Measurements from ENCODE around the gene CCL4.

The CCL4 gene

DNA sequence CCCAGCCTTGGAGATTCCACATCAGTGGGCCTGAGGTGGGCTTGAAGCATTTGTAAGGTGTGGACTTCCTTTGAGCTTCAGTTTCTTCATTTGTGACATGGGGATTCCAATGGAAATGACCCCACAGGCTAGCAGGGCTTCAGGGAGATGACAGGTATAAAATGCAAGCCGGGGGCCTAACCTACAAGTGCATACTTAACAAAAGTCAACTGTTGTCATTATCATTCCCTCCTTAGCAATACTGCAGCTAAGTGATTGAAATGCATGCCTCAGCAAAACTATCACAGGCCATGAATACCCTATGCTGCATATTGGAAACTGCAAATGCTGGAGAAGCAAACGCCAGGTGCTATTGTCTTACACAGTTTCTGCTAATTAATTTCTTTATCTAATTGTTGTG, 19.8 kb downstream of the CCL4 start:
- no peak for TF ChIP-seq ZNF274 (IDR thresholded peaks at IDR 0.05; ENCODE audit: low read depth, low read length)
- H3K4me3 ChIP-seq (ENCODE audit: low read length): no peak overlapping the region

DNA sequence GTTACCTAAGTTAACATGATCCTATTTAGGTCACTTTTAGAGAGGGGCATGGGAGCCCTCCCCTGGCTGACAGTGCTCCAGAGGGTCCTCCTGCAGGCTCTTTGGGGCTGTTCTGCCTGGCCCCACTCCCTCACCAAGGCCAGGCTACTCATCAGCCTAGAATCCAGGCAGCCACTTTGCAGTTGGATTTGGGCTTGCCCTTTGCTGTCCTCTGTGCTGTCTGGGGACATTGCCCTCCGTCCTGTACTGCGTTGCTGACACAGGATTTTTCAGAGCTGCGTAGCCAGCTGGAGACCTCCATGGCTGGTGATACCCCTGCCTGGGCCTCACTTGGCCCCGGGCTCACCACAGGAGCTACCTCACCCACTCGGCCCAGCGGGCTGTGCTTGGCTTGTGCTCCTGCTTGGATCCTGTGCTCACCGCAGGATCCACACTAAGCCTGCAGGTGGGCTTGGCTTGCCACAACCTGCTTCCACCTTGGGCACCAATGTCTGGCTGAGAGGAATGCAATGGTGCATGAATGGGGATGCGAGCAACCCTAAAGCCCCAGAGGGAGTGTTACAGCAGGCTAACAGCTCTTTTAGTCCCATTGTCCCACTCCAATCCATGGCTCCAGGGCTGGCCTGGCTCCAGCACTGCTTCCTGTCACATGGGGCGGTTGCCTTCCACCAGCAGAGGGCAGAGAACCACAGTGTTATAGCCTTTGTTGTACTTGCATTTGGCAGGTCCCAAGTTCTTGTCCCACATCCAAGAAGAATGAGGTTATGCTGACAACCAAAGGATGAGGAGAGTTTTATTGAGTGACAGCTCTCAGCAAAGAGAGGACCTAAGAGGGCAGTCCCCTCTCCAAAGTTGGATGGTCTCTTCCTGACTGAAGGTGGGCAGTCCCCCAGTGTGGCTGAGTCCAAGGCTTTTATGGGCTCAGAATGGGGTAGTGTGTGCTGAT, 21.5 kb downstream of the CCL4 start:
- TF ChIP-seq ZNF274 (IDR thresholded peaks at IDR 0.05; ENCODE audit: low read depth, low read length): no peak
- no peak overlapping the region for H3K4me3 ChIP-seq (ENCODE audit: low read length)

DNA sequence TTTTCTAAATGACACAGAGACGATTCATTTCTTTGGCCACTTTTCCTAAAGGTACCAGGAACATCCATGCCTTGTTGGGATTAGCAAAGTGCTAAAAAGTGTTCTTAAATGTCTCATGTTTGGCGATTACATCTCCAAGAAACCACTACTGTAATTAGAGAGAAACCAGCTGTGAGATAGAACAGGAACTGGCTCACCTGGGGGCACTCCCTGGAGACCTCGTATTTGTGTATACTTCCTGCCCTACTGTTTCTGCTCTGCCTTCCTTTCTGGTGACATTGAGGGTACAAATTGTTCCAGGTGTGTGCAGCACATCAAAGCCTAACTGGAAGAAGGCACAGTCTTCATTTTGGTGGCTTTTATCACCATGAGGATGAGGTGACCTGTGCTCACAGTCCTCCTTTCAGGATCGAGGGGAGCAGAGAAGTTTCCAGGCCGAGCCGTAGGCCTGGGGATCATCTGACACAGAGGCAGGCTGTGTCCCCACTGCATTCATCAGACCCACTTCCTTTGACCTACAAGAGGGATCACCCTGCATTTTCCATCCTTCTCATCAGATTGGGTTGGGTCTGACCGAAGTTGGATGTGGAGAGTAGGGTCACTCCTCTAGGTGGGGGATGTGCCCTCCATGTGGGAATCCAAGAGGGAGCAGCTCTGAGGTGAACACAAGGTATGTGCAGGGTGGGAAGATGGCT, 23.7 kb downstream of the CCL4 start:
- TF ChIP-seq ZNF274 (IDR thresholded peaks at IDR 0.05; ENCODE audit: low read depth, low read length): no peak
- H3K4me3 ChIP-seq (ENCODE audit: low read length): no peak overlapping the region

DNA sequence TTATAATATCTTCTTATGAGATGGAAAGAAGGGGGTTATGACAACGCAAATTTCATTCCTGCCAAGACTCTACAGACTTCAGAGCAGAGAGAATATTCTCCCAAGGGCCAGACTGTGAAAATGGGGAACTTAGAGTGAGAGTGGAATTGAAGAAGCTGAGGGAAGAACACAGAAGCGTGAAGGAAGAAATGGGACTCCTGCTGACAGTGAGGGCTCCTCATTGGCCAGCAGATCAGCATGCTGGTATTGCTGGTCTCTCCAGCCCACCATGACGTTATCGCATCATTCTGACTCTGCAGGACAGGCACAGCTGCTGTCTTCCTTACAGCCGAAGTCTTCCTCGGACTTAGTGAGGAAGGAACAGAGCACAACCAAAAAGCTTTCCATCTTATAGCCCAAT, 24.3 kb downstream of the CCL4 start:
- no peak for TF ChIP-seq ZNF274 (IDR thresholded peaks at IDR 0.05; ENCODE audit: low read depth, low read length)
- H3K4me3 ChIP-seq (ENCODE audit: low read length): no peak overlapping the region

DNA sequence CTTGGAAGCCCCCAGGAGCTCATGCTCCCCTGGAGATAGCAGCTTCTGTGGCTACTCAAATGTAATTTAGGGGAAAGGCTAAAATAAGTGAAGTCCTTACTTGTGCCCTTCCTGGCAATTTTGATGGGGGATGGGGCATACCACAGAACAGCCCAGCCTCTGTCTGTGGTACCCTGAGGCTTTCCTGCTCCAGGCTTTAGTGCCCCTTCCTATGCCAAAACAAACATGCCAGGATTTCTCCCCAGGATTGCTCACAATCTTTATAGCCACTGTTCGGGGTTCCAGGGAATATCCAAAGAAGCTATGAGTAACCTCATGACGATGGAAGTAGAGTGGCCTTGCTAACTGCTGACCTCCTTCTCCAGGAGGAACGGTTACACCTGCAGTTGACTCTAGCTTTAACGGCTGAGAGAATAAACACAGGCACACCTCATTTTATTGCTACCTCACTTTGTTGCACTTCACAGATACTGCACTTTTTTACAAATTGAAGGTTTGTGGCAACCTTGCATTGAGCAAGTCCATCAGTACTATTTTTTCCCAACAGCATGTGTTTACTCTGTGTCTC, 24.9 kb downstream of the CCL4 start:
- H3K4me3 ChIP-seq (ENCODE audit: low read length): no peak overlapping the region

DNA sequence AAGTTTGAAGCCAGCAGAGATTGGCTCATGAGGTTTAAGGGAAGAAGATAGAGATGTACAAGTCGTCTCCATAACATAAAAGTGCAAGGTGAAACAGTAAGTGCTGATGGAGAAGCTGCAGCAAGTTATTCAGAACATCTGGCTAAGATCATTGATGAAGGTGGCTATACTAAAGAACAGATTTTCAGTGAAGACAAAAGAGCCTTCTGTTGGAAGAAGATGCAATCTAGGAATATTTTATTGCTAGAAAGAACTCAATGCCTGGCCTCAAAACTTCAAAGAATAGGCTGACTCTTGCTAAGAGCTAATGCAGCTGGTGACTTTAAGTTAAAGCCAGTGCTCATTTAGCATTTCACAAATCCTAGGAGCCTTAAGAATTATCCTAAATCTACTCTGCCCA, 26.0 kb downstream of the CCL4 start:
- no peak overlapping the region for H3K4me3 ChIP-seq (ENCODE audit: low read length)
- TF ChIP-seq ZNF274 (IDR thresholded peaks at IDR 0.05; ENCODE audit: low read depth, low read length): no peak

More for the DNA sequence above, 24.9 kb downstream of the CCL4 start:
- TF ChIP-seq ZNF274 (IDR thresholded peaks at IDR 0.05; ENCODE audit: low read depth, low read length): no peak

DNA sequence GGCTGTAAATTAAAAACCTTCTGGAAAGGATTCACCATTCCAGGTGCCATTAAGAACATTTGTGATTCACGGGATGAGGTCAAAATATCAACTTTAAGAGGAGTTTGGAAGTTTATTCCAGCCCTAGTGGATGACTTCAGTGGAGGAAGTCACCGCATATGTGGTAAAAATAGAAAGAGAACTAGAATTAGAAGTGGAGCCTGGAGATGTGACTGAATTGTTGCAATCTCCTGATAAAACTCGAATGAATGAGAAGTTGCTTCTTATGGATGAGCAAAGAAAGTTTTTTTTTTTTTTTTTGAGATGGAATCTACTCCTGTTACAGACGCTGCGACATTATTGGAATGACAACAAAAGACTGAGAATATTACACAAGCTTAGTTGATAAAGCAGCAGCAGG, 26.7 kb downstream of the CCL4 start:
- no peak for TF ChIP-seq ZNF274 (IDR thresholded peaks at IDR 0.05; ENCODE audit: low read depth, low read length)
- no peak overlapping the region for H3K4me3 ChIP-seq (ENCODE audit: low read length)

DNA sequence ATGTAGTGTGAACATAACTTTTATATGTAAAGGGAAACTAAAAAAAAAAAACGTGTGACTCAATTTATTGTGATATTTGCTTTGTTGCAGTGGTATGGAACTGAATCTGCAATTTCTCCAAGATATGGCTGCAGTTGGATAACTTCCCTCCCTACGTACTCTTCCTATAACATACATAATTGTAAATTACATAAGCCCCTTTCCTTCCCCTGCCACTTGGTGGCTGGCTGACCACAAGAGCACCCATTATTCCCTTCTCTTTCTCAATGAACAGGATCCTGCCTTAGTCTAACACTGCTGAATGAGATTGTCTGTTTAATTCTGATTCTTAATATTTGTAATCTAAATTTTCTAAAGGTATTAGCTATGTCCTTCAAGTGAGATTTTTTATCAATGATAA, 27.8 kb downstream of the CCL4 start:
- H3K4me3 ChIP-seq (ENCODE audit: low read length): no peak overlapping the region
- TF ChIP-seq ZNF274 (IDR thresholded peaks at IDR 0.05; ENCODE audit: low read depth, low read length): no peak

DNA sequence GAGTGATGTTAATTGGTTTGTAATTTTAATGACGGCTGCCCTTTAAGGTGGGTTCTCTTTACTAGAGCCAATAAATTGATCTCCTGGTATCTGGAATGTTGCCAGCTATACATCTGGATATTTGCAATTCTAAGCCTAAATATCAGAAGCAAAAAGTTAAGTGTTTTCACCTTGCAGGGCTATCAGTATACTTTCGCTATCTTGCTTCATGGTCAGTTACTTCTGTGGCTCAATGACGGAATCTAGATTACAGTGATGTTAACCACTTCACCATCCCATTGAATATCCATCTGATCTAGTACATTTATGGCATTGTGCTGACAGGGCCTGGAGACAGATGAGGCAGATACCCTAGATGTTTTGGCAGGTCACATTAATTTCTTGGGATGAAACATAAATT, 28.3 kb downstream of the CCL4 start:
- no peak for TF ChIP-seq ZNF274 (IDR thresholded peaks at IDR 0.05; ENCODE audit: low read depth, low read length)

DNA sequence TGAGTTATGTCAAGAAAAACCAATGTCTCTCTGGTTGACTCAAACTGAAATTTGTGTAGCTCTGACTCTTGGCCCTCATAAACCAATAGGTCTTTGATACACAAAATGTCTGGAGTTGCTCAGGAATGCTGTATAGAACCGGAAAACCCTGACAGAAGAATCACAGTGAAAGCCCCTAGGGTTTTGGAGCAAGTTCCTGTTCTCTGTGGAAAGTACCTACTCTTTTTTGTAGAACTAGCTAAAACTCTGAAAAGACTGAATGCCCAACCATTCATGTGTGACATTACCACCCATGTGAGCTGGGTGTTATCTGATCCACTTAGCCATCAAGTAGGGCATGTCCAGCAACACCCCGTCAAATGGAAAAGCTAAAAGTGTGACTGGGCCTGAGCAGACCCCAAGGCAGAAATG, 28.8 kb downstream of the CCL4 start:
- no peak overlapping the region for H3K4me3 ChIP-seq (ENCODE audit: low read length)
- no peak for TF ChIP-seq ZNF274 (IDR thresholded peaks at IDR 0.05; ENCODE audit: low read depth, low read length)

More for the DNA sequence above, 28.3 kb downstream of the CCL4 start:
- no peak overlapping the region for H3K4me3 ChIP-seq (ENCODE audit: low read length)

DNA sequence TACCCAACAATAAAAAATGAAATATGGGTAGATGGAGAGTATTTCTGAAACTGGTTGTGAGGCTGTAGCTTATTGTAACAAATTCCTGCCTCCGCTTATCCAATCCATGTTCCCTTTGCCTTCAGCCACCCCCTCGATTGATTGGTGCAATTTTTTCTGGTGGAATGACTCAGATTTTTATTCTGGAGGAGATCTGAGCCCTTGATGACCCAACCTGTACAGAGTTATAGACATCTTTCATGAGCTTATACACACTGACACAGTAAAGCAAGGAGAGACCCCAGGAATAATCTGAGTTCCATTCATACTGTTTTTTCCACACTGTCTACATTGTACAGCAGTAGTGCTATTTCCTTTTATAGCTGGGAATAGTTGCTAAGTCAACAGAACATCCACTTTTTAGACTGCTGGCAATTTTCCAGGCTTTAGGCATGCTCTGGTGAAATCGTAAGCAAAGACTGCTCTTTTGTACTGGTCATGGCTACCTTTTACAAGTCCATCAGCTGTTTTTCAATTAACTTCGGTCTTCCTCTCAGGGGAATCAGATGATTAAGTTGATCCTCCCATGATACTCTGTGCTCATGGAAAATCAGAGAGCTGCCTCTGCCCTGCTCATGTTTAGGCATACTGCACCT, 30.1 kb downstream of the CCL4 start:
- no peak for TF ChIP-seq ZNF274 (IDR thresholded peaks at IDR 0.05; ENCODE audit: low read depth, low read length)

DNA sequence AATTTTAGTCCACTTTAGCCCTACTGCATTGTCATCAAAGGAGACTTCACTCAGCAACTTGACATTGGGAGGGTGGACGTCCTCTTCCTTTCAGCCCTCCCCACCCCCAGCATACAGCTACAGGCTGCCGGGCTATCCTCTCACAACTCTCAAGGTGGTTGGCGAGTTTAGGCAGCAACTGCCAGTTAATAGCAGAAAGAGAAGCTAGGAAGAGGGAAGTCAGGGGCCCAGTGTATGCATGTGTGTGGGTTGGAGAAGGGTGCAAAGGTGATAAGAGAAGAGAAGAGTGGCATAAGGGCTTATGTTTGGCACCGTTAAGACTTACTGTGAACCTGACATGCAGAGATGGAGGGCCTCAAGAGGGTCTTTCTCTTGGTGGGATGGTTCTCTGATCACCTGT, 31.8 kb downstream of the CCL4 start:
- H3K4me3 ChIP-seq (ENCODE audit: low read length): no peak overlapping the region
- TF ChIP-seq ZNF274 (IDR thresholded peaks at IDR 0.05; ENCODE audit: low read depth, low read length): no peak

More for the DNA sequence above, 30.1 kb downstream of the CCL4 start:
- H3K4me3 ChIP-seq (ENCODE audit: low read length): no peak overlapping the region

DNA sequence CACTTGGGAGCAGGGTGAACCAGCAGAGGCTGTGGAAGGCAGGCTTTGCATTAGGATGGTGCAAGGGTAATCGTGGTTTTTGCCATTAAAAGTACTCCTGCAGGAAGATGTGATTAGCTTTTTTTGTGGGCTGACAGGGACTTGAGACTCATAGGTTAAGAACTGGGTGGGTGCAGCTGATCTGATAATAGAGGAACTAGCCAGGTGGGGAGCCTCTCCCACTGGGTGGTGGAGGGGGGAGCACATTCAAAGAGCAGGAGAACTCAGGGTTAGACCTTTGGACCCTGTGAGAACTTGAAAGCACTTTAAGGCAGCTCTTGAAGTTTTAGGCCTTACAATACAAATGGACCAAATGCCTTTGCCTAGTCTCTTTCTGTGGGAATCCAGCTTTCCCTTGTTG, 32.4 kb downstream of the CCL4 start:
- H3K4me3 ChIP-seq (ENCODE audit: low read length): no peak overlapping the region
- no peak for TF ChIP-seq ZNF274 (IDR thresholded peaks at IDR 0.05; ENCODE audit: low read depth, low read length)

DNA sequence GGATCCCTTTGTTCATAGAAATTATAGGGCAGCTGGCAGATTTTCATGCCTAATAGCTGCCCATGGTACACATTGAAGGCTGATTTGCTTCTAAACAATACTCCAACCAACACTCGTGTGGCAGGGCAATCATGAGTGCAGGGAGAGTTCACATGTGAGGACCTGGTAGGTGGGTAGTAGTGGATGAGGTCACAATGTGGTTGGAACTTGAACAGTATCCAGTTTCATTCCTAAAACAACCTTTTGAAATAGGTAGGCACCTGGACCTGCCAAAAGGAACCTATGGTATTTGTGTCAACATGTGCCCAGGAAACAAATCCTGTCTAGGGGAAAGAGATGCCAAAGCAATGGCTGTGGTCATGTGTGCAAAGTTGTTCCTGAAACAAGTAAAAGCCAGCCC, 32.8 kb downstream of the CCL4 start:
- TF ChIP-seq ZNF274 (IDR thresholded peaks at IDR 0.05; ENCODE audit: low read depth, low read length): no peak

More for the DNA sequence above, 32.8 kb downstream of the CCL4 start:
- no peak overlapping the region for H3K4me3 ChIP-seq (ENCODE audit: low read length)

Data from GM08714 (cell line).